Osteoblast (primary cell): ENCODE measurements around the gene ZNF317. TPM values are rescaled to one million over a fixed set of nuclear protein-coding genes. Genes with fewer than 3 reads are reported as not detected.

Experiments
- DNase-seq: peaks from one replicate; pipeline ENCODE4 v3.0.0; 2011; ENCODE audit warnings: low spot score, mixed read lengths; ENCODE audit not compliant: insufficient read length; ENCODE audit errors: missing footprints
- H2AFZ ChIP-seq: 2 replicates; pipeline ENCODE4 v1.6.0; 2011; ENCODE audit warnings: mild to moderate bottlenecking, low read length
- H3K27ac ChIP-seq: 2 replicates; pipeline ENCODE4 v1.5.1; 2011; ENCODE audit warnings: mild to moderate bottlenecking, low read depth, low read length, moderate library complexity
- H3K27me3 ChIP-seq: 2 replicates; pipeline ENCODE4 v1.6.0; 2012; ENCODE audit warnings: mild to moderate bottlenecking, control low read depth, inconsistent platforms, low read length, moderate library complexity; ENCODE audit not compliant: insufficient read depth
- H3K36me3 ChIP-seq: 2 replicates; pipeline ENCODE4 v1.5.1; 2011; ENCODE audit warnings: mild to moderate bottlenecking, low read length, control low read depth, moderate library complexity; ENCODE audit not compliant: insufficient read depth
- H3K4me1 ChIP-seq: 2 replicates; pipeline ENCODE4 v1.5.1; 2011; ENCODE audit warnings: mild to moderate bottlenecking, low read length, control low read depth, moderate library complexity; ENCODE audit not compliant: insufficient read depth
- H3K4me2 ChIP-seq: 2 replicates; pipeline ENCODE4 v1.6.0; 2011; ENCODE audit warnings: mild to moderate bottlenecking, low read length; ENCODE audit not compliant: insufficient read depth
- H3K4me3 ChIP-seq: fragments of 200-600 bp; sonication (generic); 3 replicates; pipeline ENCODE4 v1.5.1; 2012; ENCODE audit warnings: mild to moderate bottlenecking, low read length, inconsistent platforms; ENCODE audit not compliant: insufficient read depth
- H3K79me2 ChIP-seq: 2 replicates; pipeline ENCODE4 v1.6.0; 2012; ENCODE audit warnings: mild to moderate bottlenecking, low read length, control low read depth, inconsistent platforms; ENCODE audit not compliant: insufficient read depth
- H3K9me3 ChIP-seq: 2 replicates; pipeline ENCODE4 v1.5.1; 2011; ENCODE audit warnings: low read depth, low read length, control low read depth
- H4K20me1 ChIP-seq: 2 replicates; pipeline ENCODE4 v1.6.0; 2012; ENCODE audit warnings: mild to moderate bottlenecking, low read length, control low read depth; ENCODE audit not compliant: insufficient read depth
- total RNA-seq: library from RNA; depleted of rRNA; stranded (reverse); fragments of >200 nt; gene quantifications from 2 replicates; pipeline ENCODE4 v1.2.3, GENCODE V29; 2012
- TF ChIP-seq, protein P1 (sequence below): IDR thresholded peaks from 2 replicates; pipeline ENCODE4 v1.5.1; 2011; ENCODE audit warnings: mild to moderate bottlenecking, low read depth, low read length, moderate library complexity; ENCODE audit errors: extremely low read depth

ZNF317 gene
- total RNA-seq, 1 donor = 20.3 TPM

DNA sequence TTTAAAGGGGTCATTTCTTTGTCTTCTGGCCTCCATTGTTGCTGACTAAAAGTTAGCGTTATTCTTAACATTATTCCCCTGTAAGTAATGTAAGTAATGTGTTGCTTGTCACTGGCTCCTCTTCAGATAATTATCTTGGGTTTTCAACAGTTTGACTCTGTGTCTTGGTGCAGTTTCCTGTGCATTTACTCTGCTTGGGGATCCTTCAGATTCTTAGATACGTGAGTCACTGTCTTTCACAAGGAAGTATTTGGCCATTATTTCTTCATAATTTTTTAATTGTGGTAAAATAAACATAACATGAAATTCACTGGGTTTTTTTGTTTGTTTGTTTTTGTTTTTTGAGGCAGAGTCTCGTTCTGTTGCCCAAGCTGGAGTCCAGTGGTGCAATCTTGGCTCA lies 25.1 kb downstream of the ZNF317 start:
- Histone ChIP-seq H3K27ac (no peak overlapping the region), H3K4me2 (no peak overlapping the region), H3K27me3 (no peaks in the 10 kb centered on the region), H3K79me2 (peaks cover 3% of the 10 kb centered on the region), H2AFZ (no peak overlapping the region), H3K4me3 (no peak overlapping the region), H3K36me3 (peaks cover 37% of the 10 kb centered on the region), H3K4me1 (no peaks in the 10 kb centered on the region), H4K20me1 (no peaks in the 10 kb centered on the region), H3K9me3 (peaks cover 16% of the 10 kb centered on the region)
- no peak for DNase-seq
- TF ChIP-seq, protein P1, sequence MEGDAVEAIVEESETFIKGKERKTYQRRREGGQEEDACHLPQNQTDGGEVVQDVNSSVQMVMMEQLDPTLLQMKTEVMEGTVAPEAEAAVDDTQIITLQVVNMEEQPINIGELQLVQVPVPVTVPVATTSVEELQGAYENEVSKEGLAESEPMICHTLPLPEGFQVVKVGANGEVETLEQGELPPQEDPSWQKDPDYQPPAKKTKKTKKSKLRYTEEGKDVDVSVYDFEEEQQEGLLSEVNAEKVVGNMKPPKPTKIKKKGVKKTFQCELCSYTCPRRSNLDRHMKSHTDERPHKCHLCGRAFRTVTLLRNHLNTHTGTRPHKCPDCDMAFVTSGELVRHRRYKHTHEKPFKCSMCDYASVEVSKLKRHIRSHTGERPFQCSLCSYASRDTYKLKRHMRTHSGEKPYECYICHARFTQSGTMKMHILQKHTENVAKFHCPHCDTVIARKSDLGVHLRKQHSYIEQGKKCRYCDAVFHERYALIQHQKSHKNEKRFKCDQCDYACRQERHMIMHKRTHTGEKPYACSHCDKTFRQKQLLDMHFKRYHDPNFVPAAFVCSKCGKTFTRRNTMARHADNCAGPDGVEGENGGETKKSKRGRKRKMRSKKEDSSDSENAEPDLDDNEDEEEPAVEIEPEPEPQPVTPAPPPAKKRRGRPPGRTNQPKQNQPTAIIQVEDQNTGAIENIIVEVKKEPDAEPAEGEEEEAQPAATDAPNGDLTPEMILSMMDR = no peak

DNA sequence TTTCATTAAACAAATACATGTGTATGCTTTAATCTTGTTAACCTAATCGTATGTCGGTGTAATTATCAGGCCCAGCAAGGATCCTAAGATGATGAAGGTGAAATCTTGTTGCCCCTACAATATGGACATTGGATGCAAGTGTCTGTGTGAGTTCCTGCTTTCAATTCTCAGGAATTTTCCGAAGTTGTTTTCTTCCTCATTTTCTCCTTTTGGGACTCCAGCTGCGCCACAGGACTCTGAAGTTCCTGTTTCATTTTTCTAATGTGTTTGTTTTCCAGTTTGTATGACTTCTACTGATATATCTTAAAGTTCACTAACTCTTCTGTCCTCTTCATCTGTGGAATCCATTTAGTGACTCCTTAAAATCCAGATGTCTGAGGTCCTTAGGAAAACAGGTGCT lies 26.6 kb downstream of the ZNF317 start:
- H3K27me3 ChIP-seq = no peaks in the 10 kb centered on the region
- H3K4me1 ChIP-seq = no peaks in the 10 kb centered on the region
- TF ChIP-seq, protein P1 = no peak
- H3K79me2 ChIP-seq = no peaks in the 10 kb centered on the region
- H3K27ac ChIP-seq = no peak overlapping the region
- H2AFZ ChIP-seq = no peak overlapping the region
- peaks cover 22% of the 10 kb centered on the region for H3K36me3 ChIP-seq
- no peaks in the 10 kb centered on the region for H4K20me1 ChIP-seq
- H3K4me2 ChIP-seq = no peak overlapping the region
- peaks cover under 1% of the 10 kb centered on the region for H3K9me3 ChIP-seq
- H3K4me3 ChIP-seq = no peak overlapping the region
- DNase-seq = no peak

DNA sequence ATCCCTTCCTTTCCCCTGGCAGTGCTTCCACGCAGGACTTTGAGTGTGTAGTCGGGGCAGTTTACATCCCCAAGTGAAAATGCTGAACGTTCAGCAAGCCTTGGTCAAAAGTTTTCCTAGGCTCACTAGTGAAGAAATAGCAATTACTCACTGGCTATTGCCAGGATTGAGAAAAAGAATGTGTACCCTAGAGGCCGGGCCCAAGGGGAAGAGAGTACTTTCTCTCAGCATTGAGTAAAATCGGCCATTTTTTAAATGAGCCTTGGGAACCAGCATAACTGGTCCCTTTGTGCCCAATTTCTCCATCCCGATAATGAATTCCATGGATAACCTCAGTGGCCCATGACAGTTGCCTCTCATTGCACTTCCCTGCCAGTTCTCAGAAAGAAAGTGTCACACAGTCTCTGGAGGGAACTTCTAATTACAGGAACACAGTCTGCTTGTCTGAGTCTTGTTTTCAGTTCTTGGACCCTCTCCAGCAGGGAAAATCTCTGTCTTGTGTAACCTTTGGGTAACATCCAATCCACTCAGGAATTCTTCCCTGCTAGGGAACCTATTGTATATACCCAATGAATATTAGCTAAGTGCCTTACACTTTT lies 31.3 kb downstream of the ZNF317 start:
- no peaks in the 10 kb centered on the region for H3K9me3 ChIP-seq
- TF ChIP-seq, protein P1 = no peak
- no peak overlapping the region for H3K27ac ChIP-seq
- no peak overlapping the region for H3K4me2 ChIP-seq
- no peak for DNase-seq
- no peaks in the 10 kb centered on the region for H3K4me1 ChIP-seq
- no peaks in the 10 kb centered on the region for H3K27me3 ChIP-seq
- no peaks in the 10 kb centered on the region for H4K20me1 ChIP-seq
- H3K36me3 ChIP-seq = no peaks in the 10 kb centered on the region
- H2AFZ ChIP-seq = no peak overlapping the region
- H3K4me3 ChIP-seq = no peak overlapping the region
- H3K79me2 ChIP-seq = no peaks in the 10 kb centered on the region

DNA sequence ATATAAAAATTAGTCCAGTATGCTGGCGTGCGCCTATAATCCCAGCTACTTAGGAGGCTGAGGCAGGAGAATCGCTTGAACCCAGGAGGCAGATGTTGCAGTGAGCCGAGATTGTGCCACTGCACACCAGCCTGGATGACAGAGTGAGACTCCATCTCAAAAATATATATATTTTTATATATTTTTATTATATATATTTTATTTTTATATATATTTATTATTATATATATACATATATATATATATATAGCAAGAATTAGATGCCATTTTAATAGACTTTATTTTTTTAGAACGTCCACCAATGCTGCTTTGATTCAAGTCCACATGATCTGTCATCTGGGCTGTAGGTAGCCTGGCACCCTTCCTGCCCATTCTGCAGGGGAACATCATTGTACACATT lies 35.1 kb downstream of the ZNF317 start:
- TF ChIP-seq, protein P1 = no peak
- Histone ChIP-seq H3K4me3 (no peak overlapping the region), H3K79me2 (no peaks in the 10 kb centered on the region), H3K4me1 (no peaks in the 10 kb centered on the region), H2AFZ (no peak overlapping the region), H3K9me3 (no peaks in the 10 kb centered on the region), H3K36me3 (no peaks in the 10 kb centered on the region), H3K27ac (no peak overlapping the region), H3K27me3 (no peaks in the 10 kb centered on the region), H3K4me2 (no peak overlapping the region), H4K20me1 (no peaks in the 10 kb centered on the region)
- no peak for DNase-seq
